Measurements from ENCODE around the gene TRIM62.

Gene TRIM62

GRCh38 chr1:33177996-33178540 is 3.8 kb downstream of the TRIM62 start:
- no peak for TF ChIP-seq CTCF (IDR thresholded peaks at IDR 0.05; ENCODE audit: control extremely low read depth, extremely low read depth, low read depth, missing control alignments)
- ChIA-PET CTCF (interaction anchor here (1.2 kb wide), 1 partner anchor 293 kb away, joined by 4 read pairs; no protein-coding TSS in a partner anchor), POLR2A (no interaction called here)
- DNase-seq (ENCODE audit: extremely low spot score), result no peak

- no peak for DNase-seq (ENCODE audit: extremely low spot score)
- POLR2A ChIA-PET, result interaction anchor here (0.6 kb wide), 1 partner anchor 50 kb away, joined by 3 read pairs; no protein-coding TSS in a partner anchor
Observed at GRCh38 chr1:33176887-33177286, 5.0 kb downstream of the TRIM62 start.

GRCh38 chr1:33176362-33176850 is 5.4 kb downstream of the TRIM62 start:
- ChIA-PET POLR2A (interaction anchor here (0.6 kb wide), 1 partner anchor 49 kb away, joined by 3 read pairs; no protein-coding TSS in a partner anchor), CTCF (interaction anchor here (2.2 kb wide), 1 partner anchor 119 kb away, joined by 5 read pairs; no protein-coding TSS in a partner anchor)
- DNase-seq (ENCODE audit: extremely low spot score), result no peak
- TF ChIP-seq CTCF (IDR thresholded peaks at IDR 0.05; ENCODE audit: control extremely low read depth, extremely low read depth, low read depth, missing control alignments), result no peak

More at GRCh38 chr1:33176887-33177286, 5.0 kb downstream of the TRIM62 start:
- no peak for TF ChIP-seq CTCF (IDR thresholded peaks at IDR 0.05; ENCODE audit: control extremely low read depth, extremely low read depth, low read depth, missing control alignments)
- CTCF ChIA-PET, result interaction anchor here (2.2 kb wide), 1 partner anchor 119 kb away, joined by 5 read pairs; no protein-coding TSS in a partner anchor

- POLR2A ChIA-PET, result no interaction called here
- no peak for TF ChIP-seq CTCF (IDR thresholded peaks at IDR 0.05; ENCODE audit: control extremely low read depth, extremely low read depth, low read depth, missing control alignments)
- DNase-seq (ENCODE audit: extremely low spot score), result no peak
- CTCF ChIA-PET, result interaction anchor here (2.2 kb wide), 1 partner anchor 120 kb away, joined by 5 read pairs; no protein-coding TSS in a partner anchor
Observed at GRCh38 chr1:33175865-33176264, 6.0 kb downstream of the TRIM62 start.

GRCh38 chr1:33173091-33173490 is 8.8 kb downstream of the TRIM62 start:
- no peak for DNase-seq (ENCODE audit: extremely low spot score)
- ChIA-PET CTCF (interaction anchor here (0.7 to 1.4 kb wide), 3 partner anchors 26 to 122 kb away, joined by 3 to 4 read pairs (median 3); no protein-coding TSS in a partner anchor), POLR2A (no interaction called here)
- no peak for TF ChIP-seq CTCF (IDR thresholded peaks at IDR 0.05; ENCODE audit: control extremely low read depth, extremely low read depth, low read depth, missing control alignments)

- ChIA-PET CTCF (interaction anchor here (1.4 kb wide), 1 partner anchor 25 kb away, joined by 3 read pairs; no protein-coding TSS in a partner anchor), POLR2A (interaction anchor here (1.0 kb wide), 1 partner anchor 45 kb away, joined by 3 read pairs; no protein-coding TSS in a partner anchor)
- no peak for TF ChIP-seq CTCF (IDR thresholded peaks at IDR 0.05; ENCODE audit: control extremely low read depth, extremely low read depth, low read depth, missing control alignments)
- DNase-seq (ENCODE audit: extremely low spot score), result no peak
Observed at GRCh38 chr1:33171977-33172813, 9.6 kb downstream of the TRIM62 start.

Data from GM10248 (cell line).